ENCODE measurements around the gene CDK3. TPM values are rescaled to one million over a fixed set of nuclear protein-coding genes. Genes with fewer than 3 reads are reported as not detected.

The CDK3 gene
- total RNA-seq, 1 experiment from 2014 or later, result 11.9 TPM

GRCh38 chr17:76054112-76054476 is 53.4 kb downstream of the CDK3 start:
- in situ Hi-C loops (cut with HindIII; ENCODE audit: low pct_unique_long_range_greater_than_20kb, low sequenced_read_pairs), result loop anchor here (25.0 kb wide), 1 partner anchor 117 kb away; the partner anchor contains the start of gene FBF1
- H3K4me1 ChIP-seq (ENCODE audit: control insufficient read depth, insufficient read depth, low read length), result no peaks in the 10 kb centered on the region
- ChIA-PET CTCF (no interaction called here), POLR2A (no interaction called here)
- intact Hi-C loops (cut with micrococcal nuclease; ENCODE audit: unreplicated experiment), result no loop called here
- no peak overlapping the region for H3K4me3 ChIP-seq (ENCODE audit: low read depth in 2 of 2, low read length in 2 of 2)
- H3K27me3 ChIP-seq (ENCODE audit: control insufficient read depth, insufficient read depth, low read length), result no peaks in the 10 kb centered on the region
- ATAC-seq (no peak), DNase-seq (ENCODE audit: low read depth, low spot score) (no peak)
- H3K36me3 ChIP-seq (ENCODE audit: control insufficient read depth, insufficient read depth, low read length), result peaks cover 15% of the 10 kb centered on the region
- H3K27ac ChIP-seq (ENCODE audit: low read length), result no peak overlapping the region
- no TSS peak for BruUV-seq (replicated peaks)
- no peaks in the 10 kb centered on the region for H3K9me3 ChIP-seq (ENCODE audit: control insufficient read depth, insufficient read depth, low read depth, low read length)
- TF ChIP-seq SIN3A (IDR thresholded peaks at IDR 0.05; ENCODE audit: borderline replicate concordance, insufficient read depth, low read depth, low read length) (no peak), TCF7L2 (IDR thresholded peaks at IDR 0.05; ENCODE audit: low read depth, low read length) (no peak)

Other genes starting within 250 kb of the CDK3 start
- gene GALK1, start 235.7 kb upstream of the CDK3 start, total RNA-seq (2021; ENCODE audit: unreplicated experiment), result 35.8 TPM
- 32.1 TPM for gene UNK, start 216.0 kb upstream of the CDK3 start, total RNA-seq (2021; ENCODE audit: unreplicated experiment)
- gene UNC13D, start 156.5 kb upstream of the CDK3 start, total RNA-seq (2021; ENCODE audit: unreplicated experiment), result 12.7 TPM
- gene WBP2, start 145.5 kb upstream of the CDK3 start, total RNA-seq (2021; ENCODE audit: unreplicated experiment), result 163 TPM
- 125 TPM for gene TRIM47, start 122.3 kb upstream of the CDK3 start, total RNA-seq (2021; ENCODE audit: unreplicated experiment)
- gene TRIM65, start 103.9 kb upstream of the CDK3 start, total RNA-seq (2021; ENCODE audit: unreplicated experiment), result 48.6 TPM
- 165 TPM for gene MRPL38, start 96.0 kb upstream of the CDK3 start, total RNA-seq (2021; ENCODE audit: unreplicated experiment)
- gene FBF1, start 59.8 kb upstream of the CDK3 start, total RNA-seq (2021; ENCODE audit: unreplicated experiment), result 32.5 TPM
- gene ACOX1, start 21.7 kb upstream of the CDK3 start, total RNA-seq (2021; ENCODE audit: unreplicated experiment), result 53.5 TPM
- gene TEN1, start 21.6 kb upstream of the CDK3 start, total RNA-seq (2021; ENCODE audit: unreplicated experiment), result 41.3 TPM
- gene EVPL, start 26.5 kb downstream of the CDK3 start, total RNA-seq (2021; ENCODE audit: unreplicated experiment), result 36.4 TPM
- gene SRP68, start 71.7 kb downstream of the CDK3 start, total RNA-seq (2021; ENCODE audit: unreplicated experiment), result 100 TPM
- 0.41 TPM for gene GALR2, start 73.9 kb downstream of the CDK3 start, total RNA-seq (2021; ENCODE audit: unreplicated experiment)
- gene ZACN, start 78.3 kb downstream of the CDK3 start, total RNA-seq (2021; ENCODE audit: unreplicated experiment), result not detected
- gene EXOC7, start 102.9 kb downstream of the CDK3 start, total RNA-seq (2021; ENCODE audit: unreplicated experiment), result 190 TPM
- gene FOXJ1, start 140.4 kb downstream of the CDK3 start, total RNA-seq (2021; ENCODE audit: unreplicated experiment), result 0.28 TPM
- gene RNF157, start 239.6 kb downstream of the CDK3 start, total RNA-seq (2021; ENCODE audit: unreplicated experiment), result 4.0 TPM